Hindlimb muscle (tissue), 1 donor: ENCODE results near the gene GLTPD2. TPM values are rescaled to one million over a fixed set of nuclear protein-coding genes. Genes with fewer than 3 reads are reported as not detected.

Experiments
- polyA plus RNA-seq: library from polyadenylated mRNA; unstranded; fragments of 120-200 nt; gene quantifications from one replicate; pipeline ENCODE4 v1.2.1, GENCODE V29; 2013; ENCODE audit not compliant: insufficient read length

The GLTPD2 gene
- polyA plus RNA-seq, 1 donor: 0.98 TPM

Other genes starting within 250 kb of the GLTPD2 start
- gene MYBBP1A, start 233.6 kb upstream of the GLTPD2 start, polyA plus RNA-seq: 36.9 TPM
- 0.15 TPM for gene GGT6, start 228.4 kb upstream of the GLTPD2 start, polyA plus RNA-seq
- gene SMTNL2, start 204.4 kb upstream of the GLTPD2 start, polyA plus RNA-seq: 139 TPM
- gene ALOX15, start 147.3 kb upstream of the GLTPD2 start, polyA plus RNA-seq: 0.14 TPM
- 38.1 TPM for gene PELP1, start 84.8 kb upstream of the GLTPD2 start, polyA plus RNA-seq
- 29.9 TPM for gene ARRB2, start 78.3 kb upstream of the GLTPD2 start, polyA plus RNA-seq
- 19.5 TPM for gene MED11, start 57.5 kb upstream of the GLTPD2 start, polyA plus RNA-seq
- 0.97 TPM for gene ZMYND15, start 49.1 kb upstream of the GLTPD2 start, polyA plus RNA-seq
- gene CXCL16, start 49.0 kb upstream of the GLTPD2 start, polyA plus RNA-seq: 7.8 TPM
- not detected for gene TM4SF5, start 17.1 kb upstream of the GLTPD2 start, polyA plus RNA-seq
- gene VMO1, start 2.6 kb upstream of the GLTPD2 start, polyA plus RNA-seq: 4.7 TPM
- 94.3 TPM for gene PSMB6, start 7.2 kb downstream of the GLTPD2 start, polyA plus RNA-seq
- gene PLD2, start 18.2 kb downstream of the GLTPD2 start, polyA plus RNA-seq: 28.7 TPM
- 28.3 TPM for gene MINK1, start 44.4 kb downstream of the GLTPD2 start, polyA plus RNA-seq
- gene C17orf107, start 110.6 kb downstream of the GLTPD2 start, polyA plus RNA-seq: 1.5 TPM
- gene CHRNE, start 114.1 kb downstream of the GLTPD2 start, polyA plus RNA-seq: 3.3 TPM
- 0.88 TPM for gene GP1BA, start 143.3 kb downstream of the GLTPD2 start, polyA plus RNA-seq
- gene SLC25A11, start 151.1 kb downstream of the GLTPD2 start, polyA plus RNA-seq: 57.1 TPM
- 75.2 TPM for gene RNF167, start 151.3 kb downstream of the GLTPD2 start, polyA plus RNA-seq
- 432 TPM for gene PFN1, start 159.6 kb downstream of the GLTPD2 start, polyA plus RNA-seq
- gene ENO3, start 162.2 kb downstream of the GLTPD2 start, polyA plus RNA-seq: 2,174 TPM
- 92.0 TPM for gene SPAG7, start 178.9 kb downstream of the GLTPD2 start, polyA plus RNA-seq
- 32.9 TPM for gene CAMTA2, start 198.7 kb downstream of the GLTPD2 start, polyA plus RNA-seq
- gene INCA1, start 208.6 kb downstream of the GLTPD2 start, polyA plus RNA-seq: 4.9 TPM
- gene KIF1C, start 209.0 kb downstream of the GLTPD2 start, polyA plus RNA-seq: 129 TPM
- not detected for gene SLC52A1, start 246.5 kb downstream of the GLTPD2 start, polyA plus RNA-seq